Neural crest cell (in vitro differentiated cells): ENCODE measurements around the gene CYFIP1. TPM values are rescaled to one million over a fixed set of nuclear protein-coding genes. Genes with fewer than 3 reads are reported as not detected.
A peak's percentile ranks its signal among the peaks of the same experiment; 100 is the strongest.

ENCODE experiments used
- DNase-seq: peaks from one replicate; pipeline ENCODE4 v3.0.0; 2021; ENCODE audit warnings: low read depth, mixed read lengths, low spot score
- H3K27ac Mint-ChIP-seq: one replicate; pipeline ENCODE4 v1.8.0; 2021; ENCODE audit warnings: mild to moderate bottlenecking, mixed read lengths; ENCODE audit not compliant: unreplicated experiment
- H3K27me3 Mint-ChIP-seq: 2 replicates; pipeline ENCODE4 v1.8.0; 2021; ENCODE audit warnings: low read depth, mild to moderate bottlenecking, mixed read lengths
- H3K36me3 Mint-ChIP-seq: 2 replicates; pipeline ENCODE4 v1.8.0; 2021; ENCODE audit warnings: low read depth, mild to moderate bottlenecking, mixed read lengths
- H3K4me1 Mint-ChIP-seq: 2 replicates; pipeline ENCODE4 v1.8.0; 2021; ENCODE audit warnings: mixed read lengths
- H3K4me3 Mint-ChIP-seq: one replicate; pipeline ENCODE4 v1.8.0; 2021; ENCODE audit warnings: mild to moderate bottlenecking, mixed read lengths
- H3K9me3 Mint-ChIP-seq: 2 replicates; pipeline ENCODE4 v1.8.0; 2021; ENCODE audit warnings: mixed read lengths
- CTCF ChIP-seq: fragments of 200-600 bp; sonication (generic); conservative IDR thresholded peaks from 2 replicates; pipeline ENCODE4 v1.5.0; 2021; ENCODE audit warnings: antibody characterized with exemption, mild to moderate bottlenecking
- total RNA-seq: library from RNA; stranded (reverse); gene quantifications from 2 replicates; pipeline ENCODE4 v1.2.1, GENCODE V29; 2021

Gene CYFIP1
- total RNA-seq, 1 donor from 2014 or later, result 116 TPM

DNA sequence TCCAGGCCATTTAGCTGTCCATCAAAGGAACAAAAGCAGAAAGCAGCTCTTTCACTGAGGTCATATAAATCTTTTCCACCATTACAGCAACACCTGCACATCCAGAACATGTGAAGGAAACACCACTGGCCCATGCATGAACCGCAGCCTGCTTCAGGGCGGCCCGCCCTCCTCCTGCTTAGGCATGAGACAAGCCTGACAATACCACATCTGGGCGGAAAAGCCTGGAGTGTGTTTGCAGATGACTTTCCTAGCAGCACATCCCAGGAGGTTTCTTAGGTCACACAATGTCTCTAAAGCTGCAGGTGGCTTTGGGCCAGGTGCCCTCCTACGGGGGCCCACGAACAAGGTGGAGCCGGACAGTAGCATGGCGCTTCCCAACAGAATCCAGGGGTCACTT is 19.6 kb downstream of the CYFIP1 start:
- H3K4me3 Mint-ChIP-seq, result no peak overlapping the region
- H3K27ac Mint-ChIP-seq, result no peak overlapping the region
- H3K9me3 Mint-ChIP-seq, result no peaks in the 10 kb centered on the region
- no peak for TF ChIP-seq CTCF
- H3K36me3 Mint-ChIP-seq, result peaks cover 3% of the 10 kb centered on the region
- H3K4me1 Mint-ChIP-seq, result peaks cover 38% of the 10 kb centered on the region
- H3K27me3 Mint-ChIP-seq, result no peaks in the 10 kb centered on the region
- no peak for DNase-seq

DNA sequence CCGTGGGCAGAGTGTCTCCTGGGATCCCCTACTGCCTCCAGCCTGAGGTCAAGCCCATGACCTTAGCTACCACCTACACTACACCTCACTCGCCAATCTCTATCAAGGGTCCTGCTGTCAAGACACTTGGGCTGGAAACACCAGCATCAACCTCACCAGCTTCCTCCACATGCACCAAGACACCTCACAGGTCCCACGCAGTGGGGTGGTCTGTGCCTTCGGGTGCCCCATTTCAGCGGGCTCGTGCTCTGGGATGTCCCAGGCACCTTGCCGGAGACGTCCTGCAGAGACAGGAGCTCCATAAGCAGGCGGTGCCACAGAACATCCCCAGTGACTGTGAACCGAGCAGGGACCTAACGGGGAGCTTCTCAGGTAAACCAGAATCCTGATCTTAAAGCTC is 20.0 kb downstream of the CYFIP1 start:
- Mint-ChIP-seq H3K9me3 (no peaks in the 10 kb centered on the region), H3K4me3 (no peak overlapping the region), H3K4me1 (peaks cover 39% of the 10 kb centered on the region), H3K27ac (no peak overlapping the region), H3K27me3 (no peaks in the 10 kb centered on the region), H3K36me3 (peaks cover 3% of the 10 kb centered on the region)
- DNase-seq, result no peak
- TF ChIP-seq CTCF, result no peak

- no peak overlapping the region for H3K27ac Mint-ChIP-seq
Observed at GRCh38 chr15:22959321-22960101, 20.7 kb downstream of the CYFIP1 start.

GRCh38 chr15:22958487-22959280 is 21.5 kb downstream of the CYFIP1 start:
- no peaks in the 10 kb centered on the region for H3K27me3 Mint-ChIP-seq
- peak overlapping the region; percentile 78 for H3K27ac Mint-ChIP-seq
- H3K4me3 Mint-ChIP-seq, result no peak overlapping the region
- peaks cover 3% of the 10 kb centered on the region for H3K36me3 Mint-ChIP-seq
- no peak for TF ChIP-seq CTCF
- no peak for DNase-seq
- peaks cover 34% of the 10 kb centered on the region for H3K4me1 Mint-ChIP-seq
- no peaks in the 10 kb centered on the region for H3K9me3 Mint-ChIP-seq

More at GRCh38 chr15:22959321-22960101, 20.7 kb downstream of the CYFIP1 start:
- Mint-ChIP-seq H3K36me3 (peaks cover 3% of the 10 kb centered on the region), H3K4me3 (no peak overlapping the region), H3K27me3 (no peaks in the 10 kb centered on the region), H3K9me3 (no peaks in the 10 kb centered on the region), H3K4me1 (peaks cover 35% of the 10 kb centered on the region)
- no peak for TF ChIP-seq CTCF
- DNase-seq, result no peak

DNA sequence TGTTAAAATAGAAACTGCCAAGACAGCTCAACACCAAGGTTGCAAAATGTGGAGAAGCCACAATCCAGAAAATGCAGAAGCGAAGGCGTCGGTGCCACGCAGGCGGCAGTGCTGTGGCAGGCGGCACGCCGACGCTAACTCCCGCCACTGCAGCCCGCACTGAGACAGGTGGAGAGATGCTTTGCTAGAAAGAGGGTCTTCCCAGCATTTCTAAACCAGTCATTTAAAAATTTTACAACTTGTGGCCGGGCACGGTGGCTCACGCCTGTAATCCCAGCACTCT is 23.2 kb downstream of the CYFIP1 start:
- H3K36me3 Mint-ChIP-seq, result no peaks in the 10 kb centered on the region
- no peak for DNase-seq
- TF ChIP-seq CTCF, result no peak
- no peak overlapping the region for H3K4me3 Mint-ChIP-seq
- H3K9me3 Mint-ChIP-seq, result no peaks in the 10 kb centered on the region
- no peak overlapping the region for H3K27ac Mint-ChIP-seq
- H3K27me3 Mint-ChIP-seq, result no peaks in the 10 kb centered on the region
- peaks cover 42% of the 10 kb centered on the region for H3K4me1 Mint-ChIP-seq
